ENCODE results near the gene PRPF19.

The PRPF19 gene

GRCh38 chr11:60873533-60873932, 32.9 kb downstream of the PRPF19 start:
- no CpG with 5 or more reads among the region's 12 CpGs for WGBS (ENCODE audit: insufficient coverage, insufficient read length)
- no peak overlapping the region for H3K27ac ChIP-seq (ENCODE audit: low read length)
- no peaks in the 10 kb centered on the region for H3K9me3 ChIP-seq (ENCODE audit: control insufficient read depth, insufficient read depth, low read length)
- H3K27me3 ChIP-seq (ENCODE audit: control insufficient read depth, insufficient read depth, low read length) = no peaks in the 10 kb centered on the region
- no peak for DNase-seq (ENCODE audit: low read depth, low spot score)
- H3K36me3 ChIP-seq (ENCODE audit: control insufficient read depth, insufficient read depth, low read length) = no peaks in the 10 kb centered on the region
- no peak overlapping the region for H3K4me3 ChIP-seq (ENCODE audit: low read length)
- no peaks in the 10 kb centered on the region; the same call in 1 of the 2 replicates for H3K4me1 ChIP-seq (ENCODE audit: control insufficient read depth, insufficient read depth, low read length)

- no peaks in the 10 kb centered on the region for H3K36me3 ChIP-seq (ENCODE audit: control insufficient read depth, insufficient read depth, low read length)
- H3K4me1 ChIP-seq (ENCODE audit: control insufficient read depth, insufficient read depth, low read length) = no peaks in the 10 kb centered on the region; the same call in 1 of the 2 replicates
- no peak overlapping the region for H3K4me3 ChIP-seq (ENCODE audit: low read length)
- H3K27ac ChIP-seq (ENCODE audit: low read length) = no peak overlapping the region
- no peak for DNase-seq (ENCODE audit: low read depth, low spot score)
- WGBS (ENCODE audit: insufficient coverage, insufficient read length) = no CpG with 5 or more reads among the region's 16 CpGs
- H3K27me3 ChIP-seq (ENCODE audit: control insufficient read depth, insufficient read depth, low read length) = no peaks in the 10 kb centered on the region
- no peaks in the 10 kb centered on the region for H3K9me3 ChIP-seq (ENCODE audit: control insufficient read depth, insufficient read depth, low read length)
Observed at GRCh38 chr11:60872961-60873524, 33.3 kb downstream of the PRPF19 start.

DNA sequence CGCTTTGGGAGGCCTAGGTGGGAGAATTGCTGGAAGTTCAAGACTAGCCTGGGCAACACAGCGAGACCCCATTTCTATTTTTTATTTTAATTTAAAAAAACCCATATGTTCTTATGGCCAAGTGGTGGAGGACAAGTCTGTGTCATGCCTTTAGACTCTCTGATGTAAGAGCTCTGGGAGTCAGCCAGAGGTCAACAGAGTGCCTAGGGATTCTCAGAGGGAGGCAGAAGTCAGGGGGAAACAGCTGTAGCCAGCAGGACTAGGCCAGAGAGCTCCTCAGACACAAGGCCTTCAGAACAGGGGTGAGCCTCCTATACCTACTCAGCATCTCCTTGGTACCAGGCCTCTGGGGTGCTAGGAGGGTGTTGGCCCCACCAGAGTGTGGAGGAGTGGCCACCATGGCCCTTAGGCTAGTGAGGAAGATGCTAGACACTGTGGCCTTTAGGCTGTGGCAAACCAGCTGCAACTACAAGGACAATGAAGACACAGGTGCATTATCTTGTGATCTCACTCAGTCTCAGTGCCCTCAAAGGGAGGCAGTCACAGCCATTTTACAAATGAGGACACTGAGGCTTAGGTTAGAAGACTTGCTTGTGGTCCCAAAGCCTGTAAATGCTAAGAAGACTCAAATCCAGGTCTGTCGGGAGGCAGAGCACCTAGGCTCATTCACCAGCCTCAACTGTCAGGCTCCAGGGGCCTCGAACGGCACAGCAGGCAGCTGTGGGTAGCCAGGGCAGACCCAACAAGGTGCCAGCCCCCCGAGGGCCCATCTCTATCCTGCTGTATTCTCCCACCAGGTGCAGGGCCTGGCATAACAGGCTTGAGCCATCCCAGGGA, 34.0 kb downstream of the PRPF19 start:
- no peak for DNase-seq (ENCODE audit: low read depth, low spot score)
- WGBS (ENCODE audit: insufficient coverage, insufficient read length) = no CpG with 5 or more reads among the region's 6 CpGs
- H3K4me1 ChIP-seq (ENCODE audit: control insufficient read depth, insufficient read depth, low read length) = no peaks in the 10 kb centered on the region; the same call in 1 of the 2 replicates
- H3K27me3 ChIP-seq (ENCODE audit: control insufficient read depth, insufficient read depth, low read length) = no peaks in the 10 kb centered on the region
- no peaks in the 10 kb centered on the region for H3K36me3 ChIP-seq (ENCODE audit: control insufficient read depth, insufficient read depth, low read length)
- H3K9me3 ChIP-seq (ENCODE audit: control insufficient read depth, insufficient read depth, low read length) = no peaks in the 10 kb centered on the region
- no peak overlapping the region for H3K4me3 ChIP-seq (ENCODE audit: low read length)
- H3K27ac ChIP-seq (ENCODE audit: low read length) = no peak overlapping the region

GRCh38 chr11:60871378-60872061, 34.9 kb downstream of the PRPF19 start:
- H3K9me3 ChIP-seq (ENCODE audit: control insufficient read depth, insufficient read depth, low read length) = no peaks in the 10 kb centered on the region
- WGBS (ENCODE audit: insufficient coverage, insufficient read length) = no CpG with 5 or more reads among the region's 7 CpGs
- H3K27ac ChIP-seq (ENCODE audit: low read length) = no peak overlapping the region
- no peak overlapping the region for H3K4me3 ChIP-seq (ENCODE audit: low read length)
- H3K27me3 ChIP-seq (ENCODE audit: control insufficient read depth, insufficient read depth, low read length) = no peaks in the 10 kb centered on the region
- DNase-seq (ENCODE audit: low read depth, low spot score) = no peak
- no peaks in the 10 kb centered on the region for H3K36me3 ChIP-seq (ENCODE audit: control insufficient read depth, insufficient read depth, low read length)
- H3K4me1 ChIP-seq (ENCODE audit: control insufficient read depth, insufficient read depth, low read length) = no peaks in the 10 kb centered on the region; the same call in 1 of the 2 replicates

DNA sequence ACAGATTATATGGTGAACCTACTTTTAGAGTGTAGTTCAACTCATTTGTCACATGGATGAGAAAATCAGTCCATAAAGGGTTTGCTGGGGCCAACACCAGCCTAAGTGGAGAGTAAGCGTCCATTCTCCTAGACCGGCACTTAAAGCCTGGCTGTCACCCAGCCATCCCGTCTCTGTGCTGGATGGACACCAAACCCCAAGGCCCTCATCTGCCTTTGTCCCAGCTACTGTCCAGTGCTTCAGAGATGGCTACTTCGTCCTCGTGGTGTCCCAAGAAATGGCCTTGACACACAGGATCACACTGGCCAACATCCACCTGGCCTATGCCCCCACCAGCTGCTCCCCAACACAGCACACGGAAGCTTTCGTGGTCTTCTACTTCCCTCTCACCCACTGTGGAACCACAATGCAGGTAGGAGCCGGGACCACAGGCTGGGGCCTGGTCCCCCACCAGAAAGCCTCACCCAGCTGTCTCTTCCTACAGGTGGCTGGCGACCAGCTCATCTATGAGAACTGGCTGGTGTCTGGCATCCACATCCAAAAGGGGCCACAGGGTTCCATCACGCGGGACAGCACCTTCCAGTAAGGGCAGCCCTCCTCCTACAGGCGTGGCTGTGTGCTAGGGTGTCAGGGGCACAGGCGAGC, 35.5 kb downstream of the PRPF19 start:
- Histone ChIP-seq H3K4me3 (ENCODE audit: low read length) (no peak overlapping the region), H3K36me3 (ENCODE audit: control insufficient read depth, insufficient read depth, low read length) (no peaks in the 10 kb centered on the region), H3K4me1 (ENCODE audit: control insufficient read depth, insufficient read depth, low read length) (no peaks in the 10 kb centered on the region; the same call in 1 of the 2 replicates), H3K9me3 (ENCODE audit: control insufficient read depth, insufficient read depth, low read length) (no peaks in the 10 kb centered on the region), H3K27ac (ENCODE audit: low read length) (no peak overlapping the region), H3K27me3 (ENCODE audit: control insufficient read depth, insufficient read depth, low read length) (no peaks in the 10 kb centered on the region)
- no CpG with 5 or more reads among the region's 13 CpGs for WGBS (ENCODE audit: insufficient coverage, insufficient read length)
- no peak for DNase-seq (ENCODE audit: low read depth, low spot score)

DNA sequence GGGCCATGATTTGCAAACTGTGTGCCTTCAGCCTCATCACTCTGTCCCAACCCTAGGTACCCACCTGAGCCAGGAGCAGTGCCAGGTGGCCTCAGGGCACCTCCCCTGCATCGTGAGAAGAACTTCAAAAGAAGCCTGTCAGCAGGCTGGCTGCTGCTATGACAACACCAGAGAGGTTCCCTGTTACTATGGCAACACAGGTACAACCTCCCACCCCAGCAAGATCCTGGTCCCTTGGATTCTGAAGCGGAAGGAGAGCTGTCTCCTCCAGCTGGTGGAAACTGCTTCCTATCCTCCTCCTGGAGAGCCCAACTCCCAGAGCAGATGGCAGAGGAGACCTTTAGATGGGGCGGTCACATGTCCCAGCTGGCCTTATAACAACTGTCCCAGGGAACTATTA, 36.1 kb downstream of the PRPF19 start:
- Histone ChIP-seq H3K4me1 (ENCODE audit: control insufficient read depth, insufficient read depth, low read length) (no peaks in the 10 kb centered on the region; the same call in 1 of the 2 replicates), H3K4me3 (ENCODE audit: low read length) (no peak overlapping the region), H3K9me3 (ENCODE audit: control insufficient read depth, insufficient read depth, low read length) (no peaks in the 10 kb centered on the region), H3K27ac (ENCODE audit: low read length) (no peak overlapping the region), H3K27me3 (ENCODE audit: control insufficient read depth, insufficient read depth, low read length) (no peaks in the 10 kb centered on the region), H3K36me3 (ENCODE audit: control insufficient read depth, insufficient read depth, low read length) (no peaks in the 10 kb centered on the region)
- WGBS (ENCODE audit: insufficient coverage, insufficient read length) = no CpG with 5 or more reads among the region's 3 CpGs
- DNase-seq (ENCODE audit: low read depth, low spot score) = no peak

- Histone ChIP-seq H3K27ac (ENCODE audit: low read length) (no peak overlapping the region), H3K4me1 (ENCODE audit: control insufficient read depth, insufficient read depth, low read length) (no peaks in the 10 kb centered on the region; the same call in 1 of the 2 replicates), H3K36me3 (ENCODE audit: control insufficient read depth, insufficient read depth, low read length) (no peaks in the 10 kb centered on the region), H3K27me3 (ENCODE audit: control insufficient read depth, insufficient read depth, low read length) (no peaks in the 10 kb centered on the region), H3K4me3 (ENCODE audit: low read length) (no peak overlapping the region), H3K9me3 (ENCODE audit: control insufficient read depth, insufficient read depth, low read length) (no peaks in the 10 kb centered on the region)
- no CpG with 5 or more reads among the region's 7 CpGs for WGBS (ENCODE audit: insufficient coverage, insufficient read length)
- no peak for DNase-seq (ENCODE audit: low read depth, low spot score)
Observed at GRCh38 chr11:60869451-60869825, 36.9 kb downstream of the PRPF19 start.

- DNase-seq (ENCODE audit: low read depth, low spot score) = no peak
- Histone ChIP-seq H3K4me3 (ENCODE audit: low read length) (no peak overlapping the region), H3K27me3 (ENCODE audit: control insufficient read depth, insufficient read depth, low read length) (no peaks in the 10 kb centered on the region), H3K9me3 (ENCODE audit: control insufficient read depth, insufficient read depth, low read length) (no peaks in the 10 kb centered on the region), H3K27ac (ENCODE audit: low read length) (no peak overlapping the region), H3K36me3 (ENCODE audit: control insufficient read depth, insufficient read depth, low read length) (no peaks in the 10 kb centered on the region), H3K4me1 (ENCODE audit: control insufficient read depth, insufficient read depth, low read length) (no peaks in the 10 kb centered on the region; the same call in 1 of the 2 replicates)
- WGBS (ENCODE audit: insufficient coverage, insufficient read length) = no CpG with 5 or more reads among the region's 10 CpGs
Observed at GRCh38 chr11:60868682-60869450, 37.5 kb downstream of the PRPF19 start.

DNA sequence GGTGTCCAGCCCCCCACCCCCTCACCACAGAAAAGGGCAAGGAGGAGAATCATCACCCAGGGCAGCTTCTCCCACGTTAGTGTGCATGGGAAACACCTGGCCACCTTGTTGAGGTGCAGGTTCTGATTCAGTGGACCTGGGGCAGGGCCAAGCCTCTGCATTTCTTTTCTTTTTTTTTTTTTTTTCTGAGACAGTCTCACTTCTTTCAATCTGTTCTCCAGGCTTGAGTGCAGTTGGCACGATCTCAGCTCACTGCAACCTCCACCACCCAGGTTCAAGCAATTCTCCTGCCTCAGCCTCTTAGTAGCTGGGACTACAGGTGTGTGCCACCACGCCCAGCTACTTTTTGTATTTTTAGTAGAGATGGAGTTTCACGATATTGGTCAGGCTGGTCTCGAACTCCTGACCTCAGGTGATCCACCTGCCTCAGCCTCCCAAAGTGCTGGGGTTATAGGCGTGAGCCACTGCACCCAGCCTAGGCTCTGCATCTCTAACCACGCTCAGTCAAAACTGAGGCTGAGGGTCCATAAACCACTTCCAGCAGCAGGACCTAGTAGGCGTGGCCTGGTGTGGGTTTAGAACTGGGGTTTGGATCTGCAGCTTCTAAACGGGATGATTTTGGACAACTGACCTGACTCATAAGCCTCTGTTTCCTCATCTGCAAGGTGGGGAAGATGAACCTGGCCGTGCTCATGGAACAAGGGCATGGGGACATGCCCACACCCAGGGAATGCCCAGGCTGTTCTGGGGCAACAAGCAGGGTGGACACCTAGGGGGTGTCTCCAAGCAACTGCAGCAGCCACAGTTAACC, 38.3 kb downstream of the PRPF19 start:
- Histone ChIP-seq H3K36me3 (ENCODE audit: control insufficient read depth, insufficient read depth, low read length) (no peaks in the 10 kb centered on the region), H3K27ac (ENCODE audit: low read length) (no peak overlapping the region), H3K4me3 (ENCODE audit: low read length) (no peak overlapping the region), H3K9me3 (ENCODE audit: control insufficient read depth, insufficient read depth, low read length) (no peaks in the 10 kb centered on the region), H3K27me3 (ENCODE audit: control insufficient read depth, insufficient read depth, low read length) (no peaks in the 10 kb centered on the region), H3K4me1 (ENCODE audit: control insufficient read depth, insufficient read depth, low read length) (no peaks in the 10 kb centered on the region; the same call in 1 of the 2 replicates)
- DNase-seq (ENCODE audit: low read depth, low spot score) = no peak
- no CpG with 5 or more reads among the region's 10 CpGs for WGBS (ENCODE audit: insufficient coverage, insufficient read length)
